Stimulated activated CD4-positive, alpha-beta T cell treated with anti-CD3 and anti-CD28 coated beads, Interleukin-12 subunit alpha, Interleukin-12 subunit beta, amount 100 ng/mL, for 4 hours (primary cell): ENCODE measurements around the gene WDR59.
"Not testable (repeated sequence)": the region's sequence is repeated elsewhere in the genome, so short reads cannot be mapped to it uniquely, and the experiment has no call there.

Source experiments
- DNase-seq: peaks from one replicate; pipeline ENCODE4 v3.0.0-alpha.2; 2020

WDR59 gene

GRCh38 chr16:74847202-74847601 lies 137.7 kb downstream of the WDR59 start:
- no peak for DNase-seq

DNA sequence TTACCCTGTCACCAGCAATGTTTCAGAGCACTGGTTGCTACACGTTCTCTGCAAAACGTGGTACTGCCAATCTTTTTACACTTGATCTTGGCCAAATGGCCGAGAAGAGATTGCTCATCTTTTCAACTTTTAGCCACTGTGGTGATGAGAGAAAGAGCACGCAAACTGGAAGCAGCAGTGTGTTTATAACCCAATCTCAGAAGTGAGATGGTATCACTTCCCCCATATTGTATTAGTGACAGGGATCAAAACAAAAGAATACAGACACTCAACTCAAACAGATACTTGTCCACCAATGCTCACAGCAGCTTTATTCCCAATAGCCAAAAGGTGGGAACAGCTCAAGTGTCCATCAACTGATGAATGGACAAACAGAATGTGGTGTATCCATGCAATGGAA lies 138.2 kb downstream of the WDR59 start:
- no peak for DNase-seq

DNA sequence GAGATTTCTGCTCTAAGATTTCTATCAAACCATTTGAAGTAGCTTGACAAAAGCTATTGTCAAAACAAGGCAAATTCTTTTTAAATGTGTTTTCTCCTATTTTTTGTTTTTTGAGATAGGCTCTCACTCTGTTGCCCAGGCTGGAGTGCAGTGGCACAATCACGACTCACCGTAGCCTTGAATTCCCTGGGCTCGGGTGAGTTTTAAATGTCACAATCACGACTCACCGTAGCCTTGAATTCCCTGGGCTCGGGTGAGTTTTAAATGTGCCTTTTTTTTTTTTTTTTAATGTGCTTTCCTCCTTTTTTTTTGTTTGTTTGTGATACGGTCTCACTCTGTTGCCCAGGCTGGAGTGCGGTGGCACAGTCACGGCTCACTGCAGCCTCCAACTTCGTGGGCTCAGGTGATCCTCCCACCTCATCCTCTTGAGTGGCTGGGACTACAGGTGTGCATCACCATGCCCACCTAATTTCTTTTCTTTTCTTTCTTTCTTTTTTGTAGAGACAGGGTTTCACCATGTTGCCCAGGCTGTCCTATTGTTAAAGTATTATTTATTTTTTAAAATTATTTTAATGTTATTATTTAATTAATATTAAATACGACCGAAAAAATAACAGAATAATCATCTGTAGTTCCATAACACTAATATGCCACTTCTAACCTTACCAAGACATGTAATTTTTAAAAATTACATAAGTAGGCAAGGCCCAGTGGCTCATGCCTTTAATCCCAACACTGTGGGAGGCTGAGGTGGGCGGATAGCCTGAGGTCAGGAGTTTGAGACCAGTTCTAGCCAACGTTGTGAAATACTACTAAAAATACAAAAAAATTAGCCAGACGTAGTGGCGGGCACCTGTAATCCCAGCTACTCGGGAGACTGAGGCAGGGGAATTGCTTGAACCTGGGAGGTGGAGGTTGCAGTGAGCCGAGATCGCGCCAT lies 140.6 kb downstream of the WDR59 start:
- no peak for DNase-seq

- DNase-seq: not testable (repeated sequence)
These were observed 141.4 kb downstream of the WDR59 start for GRCh38 chr16:74843381-74844035.

DNA sequence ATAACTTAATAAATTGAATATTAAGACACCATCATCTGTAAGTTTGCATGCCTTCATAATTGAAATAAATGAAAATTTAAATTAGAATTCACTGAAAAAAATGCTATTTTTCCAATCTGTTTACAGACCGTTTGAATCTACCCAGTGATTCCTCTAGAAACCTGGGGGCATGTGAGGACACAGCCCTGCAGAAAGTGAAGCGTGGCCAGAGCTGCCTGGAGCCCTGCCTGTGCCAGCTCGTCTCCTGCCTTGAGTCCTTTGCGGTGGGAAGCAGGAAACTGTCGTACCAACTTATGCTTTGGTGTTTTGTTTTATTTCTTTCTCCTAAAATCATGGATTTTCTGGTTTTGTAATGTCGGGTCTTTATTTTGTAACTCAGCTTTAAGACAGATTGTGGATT lies 142.5 kb downstream of the WDR59 start:
- DNase-seq: no peak

- DNase-seq: no peak
These were observed 143.0 kb downstream of the WDR59 start for GRCh38 chr16:74841904-74842303.

- DNase-seq: no peak
These were observed 143.5 kb downstream of the WDR59 start for GRCh38 chr16:74841469-74841868.

DNA sequence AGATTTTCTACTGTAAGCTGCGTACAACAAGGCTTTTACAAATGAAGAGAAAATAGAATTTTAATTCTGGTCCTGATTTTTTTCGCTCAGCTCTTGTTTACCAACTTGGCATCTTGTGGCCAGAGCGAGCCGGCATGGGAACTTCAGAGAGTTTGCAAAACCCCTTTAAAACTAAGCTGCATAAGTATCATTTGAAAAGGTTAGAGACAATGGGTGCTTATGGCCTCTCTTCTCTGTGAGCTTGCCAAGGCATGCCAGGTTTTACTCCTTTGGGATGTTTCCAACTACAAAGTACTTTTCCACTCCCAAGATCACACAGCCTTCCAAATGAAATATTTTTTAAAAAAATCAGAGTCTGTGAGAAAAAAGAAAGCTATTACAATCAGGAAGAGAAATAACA lies 147.9 kb downstream of the WDR59 start:
- no peak for DNase-seq

DNA sequence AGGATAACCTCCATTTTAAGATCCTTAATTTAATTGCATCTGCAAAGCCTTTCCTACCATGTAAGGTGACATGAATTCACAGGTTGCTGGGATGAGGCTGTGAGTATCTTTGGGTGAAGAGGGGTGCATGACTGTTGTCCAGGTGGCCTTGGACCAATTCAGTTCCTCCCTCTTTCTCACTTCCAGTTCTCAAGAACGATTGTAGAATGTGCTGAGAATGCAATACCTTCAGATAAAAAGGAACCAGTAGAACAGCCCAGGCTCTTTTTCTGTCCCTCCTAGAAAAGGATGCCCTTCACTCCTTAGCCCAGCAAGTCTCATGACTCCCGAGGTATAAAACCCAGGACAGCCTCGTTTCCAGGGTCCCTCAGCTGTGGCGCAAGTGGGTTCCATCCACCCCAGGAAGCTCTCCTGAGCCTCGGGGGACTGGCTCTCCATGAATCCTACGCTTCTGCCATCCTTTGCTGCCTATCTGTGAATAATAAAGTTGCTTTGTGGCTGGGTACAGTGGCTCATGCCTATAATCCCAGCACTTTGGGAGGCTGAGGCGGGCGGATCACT lies 148.7 kb downstream of the WDR59 start:
- no peak for DNase-seq

- DNase-seq: no peak
These were observed 152.7 kb downstream of the WDR59 start for GRCh38 chr16:74832228-74832627.

GRCh38 chr16:74831467-74831866 lies 153.5 kb downstream of the WDR59 start:
- DNase-seq: no peak

DNA sequence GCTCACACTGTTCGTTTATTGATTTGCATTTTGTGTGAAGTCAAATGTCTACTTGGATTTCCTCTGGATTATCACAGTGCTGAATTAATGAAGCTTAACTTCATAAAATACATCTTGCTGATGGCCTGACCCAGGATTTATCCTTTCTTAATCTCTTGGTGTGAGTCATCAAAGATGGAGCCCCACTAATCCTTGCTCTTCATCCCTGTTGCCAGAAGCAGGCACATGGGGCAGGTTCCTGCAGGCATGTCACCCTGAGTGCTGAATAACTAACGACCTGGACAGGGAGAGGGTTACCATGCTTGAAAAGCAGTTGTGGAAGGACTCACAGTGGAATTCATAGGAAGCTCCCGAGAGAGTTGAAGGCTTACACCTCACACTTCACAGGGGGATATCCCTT lies 154.3 kb downstream of the WDR59 start:
- DNase-seq: no peak

- no peak for DNase-seq
These were observed 155.3 kb downstream of the WDR59 start for GRCh38 chr16:74829637-74830036.

GRCh38 chr16:74825941-74826340 lies 159.0 kb downstream of the WDR59 start:
- no peak for DNase-seq

GRCh38 chr16:74825016-74825415 lies 159.9 kb downstream of the WDR59 start:
- DNase-seq: no peak
